Measurements from ENCODE around the gene DMXL1.

GRCh38 chr5:119274030-119274766 is 203.3 kb downstream of the DMXL1 start:
- TF ChIP-seq RARB (CRISPR knock-in tag; IDR thresholded peaks at IDR 0.05) (no peak), ARNTL (CRISPR knock-in tag; IDR thresholded peaks at IDR 0.05; ENCODE audit: borderline replicate concordance, low read depth) (no peak), ESRRG (CRISPR knock-in tag; IDR thresholded peaks at IDR 0.05) (no peak), ISL1 (CRISPR knock-in tag; IDR thresholded peaks at IDR 0.05) (no peak)
